Umbilical cord (tissue), 2 donors: ENCODE results near the gene COMMD2. TPM values are rescaled to one million over a fixed set of nuclear protein-coding genes. Genes with fewer than 3 reads are reported as not detected.

Experiments
- DNase-seq: peaks from one replicate; pipeline ENCODE4 v3.0.0-alpha.2; 2015; ENCODE audit warnings: low spot score
- total RNA-seq: library from RNA; depleted of rRNA; stranded (reverse); fragments of >200 nt; gene quantifications from one replicate; pipeline ENCODE4 v1.2.3, GENCODE V29; 2014; ENCODE audit warnings: low replicate concordance; ENCODE audit not compliant: insufficient read depth

Gene COMMD2
- total RNA-seq, 1 donor from 2014 or later = 26.0 TPM

GRCh38 chr3:149763565-149764195 is 11.4 kb upstream of the COMMD2 start:
- no peak for DNase-seq

DNA sequence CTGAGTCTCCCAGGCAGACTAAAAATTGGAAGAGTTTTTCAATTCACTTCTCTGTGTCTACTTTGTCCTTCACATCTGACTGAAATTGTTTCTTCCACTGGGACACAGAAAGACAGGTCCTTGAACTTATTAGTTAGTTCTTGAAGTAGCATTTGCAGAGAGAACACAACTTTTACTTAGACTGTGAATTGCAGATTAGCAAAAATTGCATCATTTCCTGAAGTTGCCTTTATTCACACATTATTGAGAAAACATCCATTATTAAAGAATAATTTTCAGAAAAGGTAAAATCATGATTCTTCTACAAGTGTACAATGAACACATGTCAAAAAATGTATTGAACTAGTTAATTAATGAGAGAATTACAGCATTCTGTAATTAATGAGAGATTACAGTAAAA is 1.4 kb upstream of the COMMD2 start:
- DNase-seq = no peak

GRCh38 chr3:149752788-149753136 is 473 bp upstream of the COMMD2 start:
- DNase-seq = no peak

DNA sequence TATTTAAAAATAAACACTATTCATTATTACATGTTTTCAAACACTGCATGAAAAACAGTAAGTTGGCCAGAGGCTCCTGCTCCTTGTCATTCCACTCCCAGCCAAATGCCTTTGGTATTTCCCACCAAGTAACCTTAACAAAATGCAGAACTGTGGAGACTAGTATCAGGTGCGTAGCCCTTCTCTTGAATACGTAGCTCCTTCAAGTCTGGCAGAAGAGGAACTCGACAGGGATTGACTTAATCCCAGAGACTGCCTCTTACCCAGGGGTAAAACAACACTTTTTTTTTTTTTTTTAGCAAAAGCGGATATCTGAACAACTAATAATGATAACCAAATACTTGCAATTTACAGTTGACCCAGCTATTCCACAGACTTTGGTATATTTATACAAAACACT is 738 bp downstream of the COMMD2 start:
- DNase-seq = no peak

DNA sequence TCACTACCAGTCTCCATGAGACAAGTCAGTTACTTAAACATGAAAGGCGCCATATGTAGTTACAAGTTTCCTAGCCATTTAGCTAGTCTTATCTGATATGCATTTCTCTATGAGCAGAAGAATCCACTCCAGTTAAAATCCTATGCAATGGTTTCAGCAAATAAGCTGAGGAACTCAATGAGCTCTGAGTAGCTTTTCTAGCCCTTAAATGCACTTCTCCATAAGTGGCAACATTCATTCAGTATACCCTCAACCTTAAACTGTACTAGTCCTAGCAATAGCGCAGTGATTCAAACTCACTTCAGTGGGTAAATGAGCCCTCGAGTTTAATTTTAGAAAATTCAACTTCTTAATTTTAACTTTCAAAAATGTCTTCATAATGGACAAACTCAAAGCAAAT is 7.7 kb downstream of the COMMD2 start:
- no peak for DNase-seq

GRCh38 chr3:149744151-149744550 is 8.1 kb downstream of the COMMD2 start:
- DNase-seq = no peak

DNA sequence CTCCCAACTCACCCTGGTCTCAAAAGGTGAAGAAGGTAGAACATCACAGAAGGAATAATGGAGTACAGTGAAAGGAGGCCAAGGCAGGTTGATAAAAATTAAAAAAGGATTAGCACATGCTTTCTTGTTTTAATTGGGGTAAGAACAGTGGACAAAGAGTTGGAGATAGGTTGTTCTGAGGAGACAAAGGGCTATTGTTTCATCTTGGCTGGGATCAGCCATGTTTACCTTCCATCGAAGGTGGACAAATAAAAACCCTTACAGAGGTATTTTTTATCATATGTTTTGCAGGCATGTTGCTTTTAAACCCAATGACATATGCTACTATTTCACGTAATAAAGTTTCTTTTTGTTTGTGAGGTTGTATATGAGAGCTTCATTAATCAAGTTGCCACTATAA is 12.9 kb downstream of the COMMD2 start:
- DNase-seq = no peak

DNA sequence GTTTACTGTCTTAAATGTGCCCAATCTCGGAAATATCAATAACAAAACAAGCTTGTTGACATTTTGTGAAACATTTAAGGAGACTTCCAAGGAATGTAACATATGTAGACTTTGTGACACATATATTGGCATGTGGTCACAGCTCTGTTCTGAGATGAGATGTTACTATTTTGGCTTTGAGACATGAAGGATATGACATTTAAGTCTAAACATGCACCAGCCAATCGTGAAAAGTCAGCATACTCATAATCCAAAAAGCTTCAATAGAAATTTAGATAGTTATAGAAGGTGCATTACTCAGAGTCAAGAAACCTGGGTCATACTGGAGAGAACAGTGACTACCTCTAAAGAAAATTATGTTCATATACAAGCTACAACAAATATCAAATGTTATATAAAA is 13.4 kb downstream of the COMMD2 start:
- no peak for DNase-seq

GRCh38 chr3:149736953-149737205 is 15.4 kb downstream of the COMMD2 start:
- DNase-seq = no peak

DNA sequence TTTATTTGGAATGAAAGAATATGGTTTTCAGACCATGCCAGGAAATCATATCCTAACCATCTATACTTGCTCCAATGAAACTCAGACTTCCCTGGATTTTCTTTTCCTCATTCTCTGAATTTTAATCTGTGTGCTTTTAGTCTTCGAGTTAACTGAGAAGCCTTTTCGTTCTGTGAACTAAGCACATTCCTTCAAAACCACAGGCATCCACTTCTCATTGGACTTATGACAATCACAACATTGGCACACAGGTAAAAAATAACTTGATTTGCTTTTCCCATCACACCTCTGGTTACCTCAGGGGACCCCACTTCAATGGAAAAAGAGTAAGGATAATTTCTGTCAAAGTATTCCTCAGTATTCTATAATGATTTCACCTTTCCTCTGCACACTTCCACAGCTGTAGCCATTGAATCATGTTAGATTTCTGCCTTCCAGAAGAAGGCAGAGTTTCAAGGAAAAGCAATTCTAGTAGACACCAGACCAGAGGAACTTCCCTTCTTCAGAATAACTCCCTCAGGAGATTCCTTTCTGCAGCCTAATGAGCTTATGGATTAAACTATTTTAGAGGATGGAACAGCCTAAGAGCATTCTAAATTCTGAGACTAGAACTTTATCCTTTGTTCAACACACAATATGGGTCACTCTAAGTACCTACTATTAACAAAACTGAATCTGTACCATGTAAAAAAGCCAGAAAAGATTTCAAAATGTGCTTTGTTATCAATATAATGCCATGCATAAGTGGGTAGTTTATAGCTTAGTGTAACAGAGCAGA is 15.9 kb downstream of the COMMD2 start:
- DNase-seq = peak; percentile 44

DNA sequence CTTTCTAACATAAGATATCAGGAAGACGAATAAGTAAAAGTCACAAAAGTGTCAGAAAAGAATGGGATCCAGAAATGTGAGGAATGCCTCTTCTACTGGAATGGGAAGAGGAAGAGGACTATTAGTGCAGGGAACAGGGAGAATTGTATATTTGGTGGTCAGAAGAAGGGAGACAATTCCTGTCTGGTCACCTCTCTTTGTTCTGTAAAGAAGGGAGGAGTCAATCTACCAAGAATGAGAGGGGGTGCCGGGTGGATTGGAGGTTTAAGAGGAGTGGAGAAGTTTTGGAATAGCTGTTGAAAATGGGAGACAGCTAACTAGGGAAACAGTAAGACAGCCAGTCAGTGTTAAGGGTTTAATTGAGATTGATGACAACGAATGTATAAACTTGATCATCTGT is 20.1 kb downstream of the COMMD2 start:
- DNase-seq = no peak

- DNase-seq = no peak
These were observed 24.6 kb downstream of the COMMD2 start for GRCh38 chr3:149727656-149728055.

DNA sequence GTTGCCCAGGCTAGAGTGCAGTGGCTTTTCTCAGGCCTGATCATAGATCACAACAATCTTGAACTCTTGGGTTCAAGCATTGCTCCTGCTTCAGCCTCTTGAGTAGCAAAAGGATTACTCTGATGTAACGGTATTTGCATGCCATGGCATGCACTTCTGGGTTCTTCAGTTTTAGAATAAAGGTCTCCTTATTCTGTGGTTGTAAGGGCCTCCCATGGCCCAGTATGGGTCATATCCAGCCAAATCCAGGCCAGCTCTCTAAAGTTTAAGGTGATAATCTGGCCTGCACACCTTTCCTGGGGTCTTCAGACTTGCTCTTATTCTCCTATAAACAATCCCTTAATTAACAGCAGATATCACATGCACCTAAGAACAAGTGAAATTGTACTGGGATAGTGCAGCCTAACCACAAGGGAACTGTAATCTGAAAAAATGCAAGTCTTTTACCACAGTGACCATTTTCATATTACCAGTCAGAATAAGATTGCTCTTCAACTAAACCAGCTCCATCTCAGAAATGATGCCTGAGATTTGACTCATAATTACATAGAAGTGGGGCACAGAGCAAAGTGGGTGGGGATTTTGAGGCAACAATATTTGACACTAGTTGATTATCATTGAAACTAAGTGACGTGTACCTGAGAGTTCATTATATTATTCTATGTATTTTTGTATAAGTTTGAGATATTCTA is 25.4 kb downstream of the COMMD2 start:
- DNase-seq = no peak

GRCh38 chr3:149723781-149724180 is 28.5 kb downstream of the COMMD2 start:
- DNase-seq = no peak

DNA sequence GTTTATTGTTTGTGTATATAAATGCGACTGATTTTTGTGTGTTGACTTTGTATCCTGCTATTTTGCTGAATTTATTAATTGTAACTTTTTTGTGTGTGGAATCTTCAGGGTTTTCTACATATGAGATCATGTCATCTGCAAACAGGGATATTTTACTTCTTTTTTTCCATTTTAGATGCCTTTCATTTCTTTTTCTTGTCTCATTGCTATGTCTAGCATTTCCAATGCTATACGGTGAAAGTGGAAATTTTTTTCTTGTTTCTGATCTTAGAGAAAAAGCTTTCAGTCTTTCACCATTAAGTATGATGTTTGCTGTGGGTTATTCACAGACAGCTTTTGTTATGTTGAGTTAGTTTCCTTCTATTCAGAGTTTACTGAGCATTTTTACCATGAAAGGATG is 31.4 kb downstream of the COMMD2 start:
- no peak for DNase-seq

GRCh38 chr3:149717391-149718056 is 34.8 kb downstream of the COMMD2 start:
- peak; percentile 82 for DNase-seq

DNA sequence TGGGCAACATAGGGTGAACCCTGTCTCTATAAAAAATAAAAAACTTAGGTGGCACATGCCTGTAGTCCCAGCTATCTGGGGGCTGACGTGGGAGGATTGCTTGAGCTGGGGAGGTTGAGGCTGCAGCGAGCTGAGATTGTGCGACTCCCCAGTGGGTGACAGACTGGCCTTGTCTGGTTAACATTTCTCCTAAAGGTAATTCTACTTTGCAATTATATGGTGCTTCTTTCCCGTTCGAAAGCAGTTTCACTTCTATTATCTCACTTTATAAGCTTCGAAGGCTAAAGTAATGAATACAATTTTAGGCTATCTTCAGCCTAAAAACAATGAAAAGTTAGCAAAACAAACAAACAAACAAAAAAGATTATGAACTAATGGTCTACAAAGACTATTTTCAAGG is 35.3 kb downstream of the COMMD2 start:
- no peak for DNase-seq

GRCh38 chr3:149715247-149715646 is 37.0 kb downstream of the COMMD2 start:
- no peak for DNase-seq

DNA sequence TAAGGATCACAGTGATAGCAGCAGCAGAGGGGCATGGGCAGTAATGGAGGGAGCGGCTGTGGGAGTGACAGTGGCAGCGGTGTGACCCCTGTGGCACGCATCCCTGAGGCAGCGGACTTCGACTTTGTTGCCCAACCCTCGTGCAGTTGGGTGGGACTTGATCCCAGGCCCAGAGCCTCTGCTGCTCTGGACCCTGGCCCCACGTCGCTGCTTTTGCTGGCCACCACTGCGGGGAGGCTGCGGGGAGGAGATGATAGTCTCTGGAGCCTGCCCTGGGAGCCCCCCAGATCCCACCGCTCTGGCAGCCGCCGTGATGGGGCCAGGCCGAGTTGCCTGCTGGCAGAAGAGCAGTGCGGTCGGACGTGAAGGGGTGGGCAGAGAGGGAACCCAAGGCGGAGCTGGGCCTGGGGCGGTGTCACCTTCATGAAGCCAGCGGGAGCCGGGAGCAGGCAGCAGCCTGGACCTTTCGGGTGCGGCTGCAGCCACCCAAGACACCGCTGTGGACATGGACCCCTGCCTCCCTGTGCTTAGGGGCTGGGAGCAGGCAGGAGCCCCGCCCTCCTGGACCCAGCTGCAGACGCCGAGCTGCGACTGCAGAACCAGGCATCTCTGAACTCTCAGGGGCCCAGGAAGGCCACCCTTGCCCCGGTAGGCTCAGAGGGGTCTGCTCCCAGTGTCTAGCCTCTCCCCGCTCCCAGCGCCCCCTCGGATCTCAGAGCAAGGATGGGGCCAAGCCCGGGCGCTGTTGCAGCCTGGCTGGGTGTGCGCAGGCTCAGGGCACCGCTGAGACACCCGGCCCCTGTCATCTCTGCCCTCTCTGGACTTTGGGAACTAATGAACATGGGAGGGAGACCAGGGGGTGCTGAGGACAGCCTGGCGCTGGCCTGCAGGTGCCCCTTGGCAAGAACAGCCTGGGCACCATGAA is 38.3 kb downstream of the COMMD2 start:
- DNase-seq = no peak

DNA sequence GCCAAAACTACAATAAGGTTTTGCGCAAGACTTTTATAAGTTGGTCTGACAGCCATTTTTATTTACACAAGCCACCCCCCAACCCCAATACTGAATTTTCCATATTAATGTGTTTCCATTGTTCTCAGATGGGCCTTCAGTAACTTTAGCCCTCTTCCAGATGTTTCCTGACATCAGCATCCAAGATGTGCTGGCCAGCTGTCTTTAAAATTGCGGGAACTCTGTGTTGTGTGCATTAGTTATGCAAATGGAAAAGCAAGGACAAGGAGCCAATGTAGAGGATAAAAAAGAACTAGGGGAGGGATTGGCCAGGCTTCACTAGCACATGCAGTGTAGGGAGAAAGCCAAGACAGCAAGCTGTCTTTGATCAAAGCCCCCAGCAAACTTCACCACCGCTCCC is 45.4 kb downstream of the COMMD2 start:
- DNase-seq = no peak

DNA sequence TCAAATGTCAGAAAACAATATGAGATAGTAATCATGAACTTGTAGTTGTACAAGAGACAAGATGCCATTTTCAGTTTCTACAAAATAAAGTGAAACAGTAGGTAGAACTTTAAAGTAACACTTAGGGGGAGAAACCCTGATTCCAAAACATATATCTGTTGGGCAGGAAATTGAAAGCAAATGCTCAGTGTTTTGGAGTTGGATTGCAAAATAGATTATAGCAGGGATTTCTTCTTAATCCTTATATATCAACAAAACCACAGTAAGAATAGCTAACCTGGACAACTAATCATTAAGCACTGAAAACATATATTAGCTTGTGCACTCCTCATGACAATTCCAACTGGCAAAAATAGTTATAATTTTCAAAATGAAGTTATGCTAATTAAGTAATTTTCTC is 46.9 kb downstream of the COMMD2 start:
- DNase-seq = no peak

- no peak for DNase-seq
These were observed 48.8 kb downstream of the COMMD2 start for GRCh38 chr3:149703466-149703865.
